ENCODE measurements around the gene TRA2A.
"Not testable (repeated sequence)": the region's sequence is repeated elsewhere in the genome, so short reads cannot be mapped to it uniquely, and the experiment has no call there.

TRA2A gene

DNA sequence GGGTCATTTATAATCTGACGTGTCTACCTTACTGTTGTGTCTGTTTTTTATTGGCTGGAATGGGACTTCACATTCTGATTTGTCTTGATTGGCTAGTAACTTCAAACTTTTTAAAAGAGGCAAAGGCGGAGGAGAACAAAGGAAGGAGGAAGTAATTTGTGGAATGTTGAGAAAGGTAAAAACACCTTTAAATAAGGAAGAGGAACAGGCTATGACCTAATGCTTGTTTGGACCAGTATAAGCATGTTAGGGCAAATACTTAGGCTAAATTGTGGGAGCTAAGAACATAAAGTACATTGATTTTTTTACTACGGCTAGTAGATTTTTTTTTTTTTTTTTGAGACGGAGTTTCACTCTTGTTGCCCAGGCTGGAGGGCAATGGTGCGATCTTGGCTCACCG lies 18.0 kb downstream of the TRA2A start:
- not testable (repeated sequence) for DNase-seq (ENCODE audit: extremely low read depth in 1 of 2, low read depth in 1 of 2)

GRCh38 chr7:23494009-23494408 lies 37.8 kb downstream of the TRA2A start:
- no peak for DNase-seq (ENCODE audit: extremely low read depth in 1 of 2, low read depth in 1 of 2)

DNA sequence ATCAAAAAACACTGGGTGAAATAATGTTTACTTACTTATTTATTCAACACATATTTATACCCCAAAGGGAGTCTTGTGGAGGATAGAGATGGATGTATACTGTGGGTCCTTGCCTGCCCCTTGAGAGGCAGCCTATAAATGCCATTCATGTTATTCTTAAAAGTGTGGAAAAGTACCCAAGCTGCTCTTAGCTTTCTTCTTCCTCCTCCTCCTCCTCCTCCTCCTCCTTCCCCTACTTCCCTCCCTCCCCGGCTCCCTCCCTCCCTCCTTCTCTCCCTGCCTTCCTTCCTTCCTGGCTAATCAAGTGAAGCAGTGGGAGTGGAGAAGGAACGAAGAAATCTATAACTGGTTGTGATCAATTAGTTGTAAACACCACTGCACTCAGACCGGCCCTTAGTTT lies 40.3 kb downstream of the TRA2A start:
- no peak for DNase-seq (ENCODE audit: extremely low read depth in 1 of 2, low read depth in 1 of 2)

GRCh38 chr7:23490357-23491135 lies 41.2 kb downstream of the TRA2A start:
- DNase-seq (ENCODE audit: extremely low read depth in 1 of 2, low read depth in 1 of 2), result no peak

DNA sequence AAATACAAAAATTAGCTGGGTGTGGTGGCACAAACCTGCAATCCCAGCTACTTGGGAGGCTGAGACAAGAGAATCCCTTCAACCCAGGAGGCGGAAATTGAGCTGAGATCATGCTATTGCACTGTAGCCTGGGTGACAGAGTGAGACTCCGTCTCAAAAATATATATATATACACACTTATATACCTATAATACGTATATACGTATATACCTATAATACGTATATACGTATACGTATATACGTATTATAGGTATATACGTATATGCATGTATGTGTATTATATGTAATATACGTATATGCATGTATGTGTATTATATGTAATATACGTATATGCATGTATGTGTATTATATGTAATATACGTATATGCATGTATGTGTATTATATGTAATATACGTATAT lies 43.1 kb downstream of the TRA2A start:
- not testable (repeated sequence) for DNase-seq (ENCODE audit: extremely low read depth in 1 of 2, low read depth in 1 of 2)

DNA sequence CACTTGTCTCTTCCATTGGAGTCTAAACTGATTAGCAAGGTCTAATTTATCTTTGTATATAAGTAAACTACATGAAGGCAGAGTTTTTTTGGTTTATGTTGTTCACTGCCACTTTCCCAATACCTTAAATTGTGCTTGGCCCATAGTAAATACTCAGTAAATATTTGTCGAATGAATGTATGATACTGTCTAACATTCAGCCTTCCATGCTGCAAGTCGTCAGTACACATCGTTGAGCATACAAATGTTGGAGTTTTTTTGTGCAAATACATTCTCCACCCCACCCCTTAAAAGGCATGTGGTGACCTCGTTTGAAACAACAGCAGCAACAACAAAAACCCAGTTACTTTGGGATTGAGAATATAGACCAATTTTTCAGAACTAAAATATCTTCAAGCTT lies 44.1 kb downstream of the TRA2A start:
- no peak for DNase-seq (ENCODE audit: extremely low read depth in 1 of 2, low read depth in 1 of 2)

DNA sequence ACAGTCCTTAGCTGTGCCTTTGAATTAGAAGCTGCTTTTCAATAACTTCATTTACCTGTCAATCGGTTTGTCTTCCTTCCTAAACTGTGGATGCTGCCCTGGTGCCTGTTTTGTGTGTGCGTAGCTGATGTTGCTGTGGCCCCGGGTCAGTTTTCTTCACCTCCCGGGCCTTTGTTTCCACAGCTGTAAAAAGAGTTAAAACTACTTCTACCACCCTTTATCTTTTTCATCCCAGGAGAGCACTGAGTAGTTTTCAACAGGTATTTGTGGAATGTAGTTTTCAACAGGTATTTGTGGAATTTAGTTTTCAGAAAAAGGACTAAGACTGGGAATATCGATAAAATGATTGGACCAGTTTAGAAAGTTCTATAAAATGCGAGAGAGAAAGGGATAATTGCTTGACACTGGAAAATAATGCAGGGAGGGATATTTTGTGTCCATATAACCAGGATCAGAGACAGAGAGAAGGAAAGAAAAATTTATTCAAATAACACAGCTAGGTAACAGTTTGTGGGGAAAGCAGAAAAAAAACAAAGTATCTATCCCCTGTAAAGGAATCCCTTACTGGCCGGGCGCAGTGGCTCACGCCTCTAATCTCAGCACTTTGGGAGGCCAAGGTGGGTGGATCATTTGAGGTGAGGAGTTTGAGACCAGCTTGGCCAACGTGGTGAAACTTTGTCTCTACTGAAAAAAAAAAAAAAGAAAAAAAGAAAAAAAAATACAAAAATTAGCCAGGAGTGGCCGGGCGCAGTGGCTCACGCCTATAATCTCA lies 45.6 kb downstream of the TRA2A start:
- DNase-seq (ENCODE audit: extremely low read depth in 1 of 2, low read depth in 1 of 2), result no peak

- no peak for DNase-seq (ENCODE audit: extremely low read depth in 1 of 2, low read depth in 1 of 2)
These were observed 49.1 kb downstream of the TRA2A start for GRCh38 chr7:23482686-23483085.

- DNase-seq (ENCODE audit: extremely low read depth in 1 of 2, low read depth in 1 of 2), result no peak
These were observed 53.6 kb downstream of the TRA2A start for GRCh38 chr7:23477962-23478866.

GRCh38 chr7:23477157-23477499 lies 54.7 kb downstream of the TRA2A start:
- no peak for DNase-seq (ENCODE audit: extremely low read depth in 1 of 2, low read depth in 1 of 2)

GRCh38 chr7:23476286-23477156 lies 55.3 kb downstream of the TRA2A start:
- DNase-seq (ENCODE audit: extremely low read depth in 1 of 2, low read depth in 1 of 2), result no peak

- no peak for DNase-seq (ENCODE audit: extremely low read depth in 1 of 2, low read depth in 1 of 2)
These were observed 56.3 kb downstream of the TRA2A start for GRCh38 chr7:23475576-23475839.

DNA sequence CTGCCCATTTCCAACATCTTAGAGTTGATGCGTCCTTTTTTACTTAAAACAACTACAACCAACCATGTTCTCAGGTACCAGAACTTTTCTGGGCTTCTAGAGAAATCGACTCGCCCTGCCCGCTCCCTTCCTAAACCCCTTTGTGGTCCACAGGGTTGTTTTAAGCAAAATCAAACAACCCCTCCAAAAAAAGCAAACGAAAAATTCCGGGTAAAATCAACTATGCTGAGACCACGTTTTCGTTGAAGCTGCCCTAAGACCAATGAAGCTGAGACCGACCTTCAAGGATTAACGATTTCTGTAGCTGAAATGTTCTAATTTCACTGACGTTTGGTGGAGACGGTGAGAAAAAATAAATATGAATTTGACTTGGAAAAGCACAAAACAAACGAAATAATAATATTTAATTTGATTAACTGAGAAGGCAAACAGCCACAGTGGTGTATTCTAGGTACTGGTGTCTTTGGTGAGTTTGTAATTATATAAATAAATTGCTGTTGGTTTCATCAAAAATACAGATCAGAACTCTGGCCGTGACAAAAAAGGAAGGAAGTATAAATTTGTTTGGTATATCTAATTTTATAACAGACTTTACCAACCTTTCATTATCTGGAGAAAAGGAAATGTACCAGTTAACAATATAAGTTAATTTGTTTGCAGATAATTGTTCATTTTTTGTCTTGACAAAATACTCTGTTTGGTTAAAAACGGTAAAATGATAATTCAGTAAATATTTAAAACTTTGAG lies 56.8 kb downstream of the TRA2A start:
- DNase-seq (ENCODE audit: extremely low read depth in 1 of 2, low read depth in 1 of 2), result no peak

GRCh38 chr7:23474094-23474828 lies 57.5 kb downstream of the TRA2A start:
- DNase-seq (ENCODE audit: extremely low read depth in 1 of 2, low read depth in 1 of 2), result peak; percentile 63 to 84

DNA sequence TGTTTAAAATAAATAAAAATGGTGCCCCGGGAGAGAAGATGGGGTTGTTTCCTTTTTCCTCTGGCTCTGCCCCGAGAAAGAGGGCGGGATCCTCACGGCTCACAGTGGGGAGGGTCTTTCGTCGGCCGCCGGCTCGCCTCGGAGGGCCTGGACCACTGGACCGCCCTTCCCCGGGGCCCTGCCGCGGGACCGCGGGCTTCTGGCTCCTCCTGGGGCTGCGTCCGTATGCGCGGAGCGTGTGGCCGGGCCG lies 58.0 kb downstream of the TRA2A start:
- DNase-seq (ENCODE audit: extremely low read depth in 1 of 2, low read depth in 1 of 2), result no peak

DNA sequence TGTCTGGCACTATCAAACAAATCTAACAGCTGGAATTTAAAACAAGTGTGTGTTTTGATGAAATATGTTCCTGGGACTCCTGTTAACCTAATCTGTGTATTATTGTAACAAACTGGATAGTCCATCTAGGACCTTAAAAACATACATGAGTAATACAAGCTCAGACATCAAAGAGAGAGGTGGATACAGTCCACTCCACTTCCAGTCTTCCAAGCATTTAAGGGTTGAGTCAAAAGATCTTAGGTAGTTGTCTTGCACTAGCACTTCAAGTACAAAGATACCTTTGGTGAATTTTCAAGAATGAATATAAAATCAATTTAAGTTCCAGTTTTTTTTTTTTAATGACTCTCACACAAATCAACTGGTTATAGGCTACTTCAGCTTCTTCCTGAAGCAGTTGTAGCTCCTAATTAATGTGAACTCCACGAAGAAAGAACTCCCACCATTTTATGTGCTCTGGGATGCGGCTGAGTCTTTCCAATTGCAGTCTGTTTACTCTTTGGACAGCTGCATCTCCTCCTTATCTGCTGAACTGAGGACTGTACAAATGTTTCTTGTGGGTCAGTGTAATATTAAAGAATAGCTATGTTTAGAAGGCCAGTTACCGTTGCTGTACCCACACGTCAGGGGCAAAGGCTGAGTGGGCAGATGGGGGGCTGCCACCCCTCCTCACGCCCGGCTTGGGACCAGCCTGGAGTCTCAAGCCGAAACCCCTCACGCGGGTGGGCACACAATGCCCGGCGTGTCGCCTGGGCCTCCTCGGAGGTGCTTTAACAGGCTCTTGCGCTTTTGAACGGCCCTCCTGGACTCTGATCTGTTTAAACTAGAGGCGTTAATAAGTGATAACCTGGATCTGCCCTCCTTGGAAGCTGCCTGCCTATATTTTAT lies 58.6 kb downstream of the TRA2A start:
- no peak for DNase-seq (ENCODE audit: extremely low read depth in 1 of 2, low read depth in 1 of 2)

- no peak for DNase-seq (ENCODE audit: extremely low read depth in 1 of 2, low read depth in 1 of 2)
These were observed 59.2 kb downstream of the TRA2A start for GRCh38 chr7:23472556-23472955.

GRCh38 chr7:23472046-23472445 lies 59.7 kb downstream of the TRA2A start:
- DNase-seq (ENCODE audit: extremely low read depth in 1 of 2, low read depth in 1 of 2), result no peak
